GM19025 (cell line): Measurements from ENCODE around the gene ARHGEF16.

ENCODE experiments used
- ATAC-seq: cut with Tn5 transposase; IDR thresholded peaks from one replicate; pipeline ENCODE4 v1.9.1; 2021; ENCODE audit warnings: mild to moderate bottlenecking, low read depth, moderate library complexity; ENCODE audit not compliant: unreplicated experiment

Gene ARHGEF16

DNA sequence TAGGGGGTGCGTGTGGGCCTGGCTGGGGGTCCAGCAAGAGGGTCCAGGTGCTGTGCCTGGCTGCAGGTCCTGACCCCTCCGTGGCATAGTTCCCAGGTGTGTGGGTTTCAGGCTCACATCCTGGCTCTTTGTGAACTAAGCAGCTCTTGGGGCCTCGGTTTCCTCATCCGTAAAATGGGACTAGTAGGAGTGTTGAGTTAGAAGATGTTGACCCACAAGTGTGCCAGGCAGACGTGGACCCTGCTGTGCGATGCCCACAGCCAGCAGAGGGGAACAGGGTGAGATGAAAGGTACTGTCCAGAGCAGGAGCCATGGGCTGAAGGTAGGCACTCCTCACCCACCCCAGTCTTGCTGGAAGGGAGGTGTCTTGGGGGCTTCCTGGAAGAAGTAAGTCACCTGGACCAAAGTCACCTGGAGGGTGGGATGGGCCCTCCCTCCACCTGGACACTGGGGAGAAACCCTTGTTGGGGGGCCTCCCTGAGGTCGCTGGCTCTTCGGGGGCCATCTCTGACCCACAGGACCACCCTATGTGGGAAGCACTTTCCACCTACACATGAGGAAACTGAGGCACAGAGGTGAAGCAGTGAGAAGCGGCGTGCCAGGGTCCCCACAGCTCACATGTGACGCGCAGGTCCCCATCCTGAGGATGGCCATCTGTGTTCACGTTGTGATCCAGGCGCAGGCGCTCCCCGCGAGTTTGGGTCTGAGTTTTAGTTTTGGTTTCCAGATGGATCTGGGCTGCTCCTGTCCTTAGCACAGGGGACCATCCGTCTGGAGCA is 1.4 kb downstream of the ARHGEF16 start:
- ATAC-seq = no peak

GRCh38 chr1:3456449-3456963 is 2.0 kb downstream of the ARHGEF16 start:
- ATAC-seq = no peak

DNA sequence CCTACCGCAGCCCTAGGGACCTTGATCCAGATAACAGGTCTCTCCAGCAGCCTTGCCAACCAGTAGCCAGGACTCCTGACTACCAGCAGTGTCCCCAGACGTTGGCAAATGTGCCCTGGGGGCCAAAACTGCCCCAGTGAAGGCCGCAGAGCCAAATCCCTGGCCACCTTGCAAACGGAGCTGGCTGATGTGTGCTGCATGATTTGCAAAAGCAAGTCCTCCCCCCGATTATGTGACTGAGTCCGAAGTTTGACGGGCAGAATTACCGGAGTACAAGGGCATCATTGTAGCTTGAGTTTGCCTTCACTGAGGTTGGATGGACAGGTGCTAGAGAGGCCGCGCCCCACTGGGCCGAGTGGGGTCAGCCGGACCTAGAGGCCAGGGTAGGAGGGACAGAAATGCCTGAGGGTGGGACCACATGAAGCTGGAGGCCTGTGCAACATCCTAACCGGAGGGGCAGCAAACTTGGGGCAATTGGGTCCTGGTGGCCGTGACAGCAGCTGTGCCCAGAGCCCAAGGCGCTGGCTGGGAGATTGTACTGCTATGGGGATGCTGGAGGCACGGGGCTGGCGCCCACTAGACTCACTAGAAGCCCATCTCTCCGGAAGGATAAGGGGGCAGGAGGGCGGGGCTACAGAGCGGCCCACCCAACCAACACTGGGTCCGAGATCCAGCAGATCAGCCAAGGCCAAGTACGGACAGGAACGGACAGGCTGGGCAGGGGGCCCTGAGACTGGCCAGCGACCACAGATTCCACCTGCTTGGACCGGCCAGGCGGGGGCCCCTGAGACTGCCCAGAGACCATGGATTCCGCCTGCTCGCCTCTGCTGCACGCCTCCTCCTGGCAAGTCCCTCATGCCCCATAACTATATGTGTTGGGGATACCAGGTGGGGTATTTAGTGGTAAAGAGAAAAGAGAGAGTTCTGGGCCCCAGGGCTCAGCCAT is 2.8 kb downstream of the ARHGEF16 start:
- no peak for ATAC-seq

- no peak for ATAC-seq
These were observed 3.7 kb downstream of the ARHGEF16 start for GRCh38 chr1:3457910-3458883.

DNA sequence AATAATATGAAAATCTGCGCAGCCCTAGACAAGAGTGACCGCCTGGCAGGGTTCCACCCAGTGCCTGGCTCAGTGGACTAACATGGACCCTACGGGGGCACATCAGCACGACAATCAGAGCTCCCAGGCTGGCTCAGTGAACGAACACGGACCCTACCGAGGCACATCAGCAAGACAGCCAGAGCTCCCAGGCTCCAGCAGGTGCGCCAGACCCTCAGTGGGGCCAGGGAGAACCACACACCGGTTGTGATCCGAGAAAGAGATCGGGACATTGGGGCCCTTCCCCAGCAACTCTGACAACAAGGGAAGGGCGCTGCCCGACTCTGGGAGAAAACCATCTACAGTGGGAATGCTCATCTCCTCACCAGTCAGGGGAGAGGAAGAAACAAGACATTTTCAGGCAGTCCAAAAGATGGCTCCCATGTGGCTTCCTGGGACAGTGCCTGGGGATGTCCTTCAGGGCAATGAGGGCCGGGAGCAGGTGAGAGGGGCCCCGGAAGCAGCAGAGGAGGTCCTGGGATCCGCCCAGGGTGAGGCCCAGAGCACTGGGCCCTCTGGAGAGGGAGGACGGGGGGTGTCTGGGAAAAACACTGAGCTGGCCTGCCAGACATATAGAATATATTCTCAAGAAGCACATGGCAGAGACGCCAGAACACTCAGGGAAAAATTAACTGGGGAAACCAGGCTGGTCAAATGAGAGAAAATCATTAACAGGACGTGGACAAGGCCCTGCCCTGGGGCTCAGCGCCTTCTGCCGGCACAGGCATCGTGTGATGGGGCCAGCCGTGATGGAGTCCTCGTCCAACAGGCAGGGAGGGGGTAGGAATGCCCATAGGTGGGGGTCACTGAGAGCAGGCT is 4.8 kb downstream of the ARHGEF16 start:
- no peak for ATAC-seq

- ATAC-seq = no peak
These were observed 5.6 kb downstream of the ARHGEF16 start for GRCh38 chr1:3459940-3460671.

GRCh38 chr1:3460672-3461131 is 6.2 kb downstream of the ARHGEF16 start:
- ATAC-seq = no peak

DNA sequence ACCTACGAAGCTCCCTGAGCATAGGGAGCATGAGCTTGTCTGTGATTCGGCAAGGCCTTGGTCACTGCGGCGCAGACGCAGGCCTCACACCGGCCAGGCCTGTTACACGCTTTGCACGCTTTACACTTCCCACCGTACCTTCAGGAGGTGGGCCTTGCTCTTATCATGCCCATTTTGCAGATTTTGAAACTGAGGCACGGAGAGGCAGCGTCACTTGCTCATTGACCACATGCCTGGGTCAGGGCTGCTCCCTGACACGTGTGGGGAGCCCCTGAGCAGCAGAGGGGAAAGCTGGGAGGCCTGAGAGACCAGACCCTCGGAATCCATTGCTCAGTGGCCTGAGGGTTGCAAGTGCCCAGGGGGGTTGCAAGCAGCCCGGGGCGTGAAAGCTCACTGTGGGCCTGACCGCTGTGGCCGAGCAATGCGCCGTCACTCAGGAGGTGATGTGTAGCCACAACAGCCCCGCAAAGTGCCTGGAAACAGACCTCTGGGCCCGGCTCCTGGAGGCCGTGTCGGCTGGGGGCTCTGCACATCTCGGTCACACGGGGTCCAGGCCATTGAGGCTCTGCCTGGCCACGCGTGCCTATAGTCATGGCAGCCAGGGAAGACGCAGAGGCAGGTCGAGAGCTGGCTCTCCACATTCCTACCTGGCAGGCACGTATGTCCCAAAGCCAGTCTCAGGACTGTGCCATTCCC is 6.9 kb downstream of the ARHGEF16 start:
- no peak for ATAC-seq

GRCh38 chr1:3461934-3462275 is 7.4 kb downstream of the ARHGEF16 start:
- ATAC-seq = no peak

DNA sequence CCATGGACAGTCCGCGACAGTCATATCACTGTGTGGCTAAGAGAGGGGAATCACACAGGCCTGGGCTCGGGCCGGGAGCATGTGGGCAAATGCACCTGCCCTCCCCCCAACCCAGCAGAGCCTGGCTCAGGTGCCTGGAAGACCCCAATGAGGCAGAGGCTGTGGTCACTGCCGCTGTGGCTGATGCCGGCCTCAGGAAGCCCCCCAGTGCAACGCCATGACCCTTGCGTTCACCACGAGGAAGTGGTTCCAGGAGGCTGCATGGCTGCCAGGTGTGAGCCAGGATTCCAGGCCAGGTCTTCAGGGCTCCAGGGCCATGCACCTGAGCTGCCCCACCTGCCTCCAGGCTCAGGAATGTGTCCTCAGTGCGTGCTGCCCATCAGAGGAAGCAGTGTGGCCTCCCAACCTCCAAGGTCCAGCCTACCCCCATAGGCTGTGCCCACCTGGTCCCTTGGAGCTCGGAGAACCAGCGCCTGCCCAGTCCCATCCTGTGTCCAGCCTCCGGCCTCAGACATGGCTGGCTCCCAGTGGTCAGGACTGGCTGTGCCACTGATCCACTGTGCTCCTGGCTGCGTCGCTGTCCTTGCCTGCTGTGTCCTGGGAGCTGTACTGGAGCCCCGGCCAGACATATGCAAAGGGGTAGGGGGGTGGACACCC is 8.0 kb downstream of the ARHGEF16 start:
- ATAC-seq = no peak

GRCh38 chr1:3463013-3463385 is 8.5 kb downstream of the ARHGEF16 start:
- no peak for ATAC-seq

DNA sequence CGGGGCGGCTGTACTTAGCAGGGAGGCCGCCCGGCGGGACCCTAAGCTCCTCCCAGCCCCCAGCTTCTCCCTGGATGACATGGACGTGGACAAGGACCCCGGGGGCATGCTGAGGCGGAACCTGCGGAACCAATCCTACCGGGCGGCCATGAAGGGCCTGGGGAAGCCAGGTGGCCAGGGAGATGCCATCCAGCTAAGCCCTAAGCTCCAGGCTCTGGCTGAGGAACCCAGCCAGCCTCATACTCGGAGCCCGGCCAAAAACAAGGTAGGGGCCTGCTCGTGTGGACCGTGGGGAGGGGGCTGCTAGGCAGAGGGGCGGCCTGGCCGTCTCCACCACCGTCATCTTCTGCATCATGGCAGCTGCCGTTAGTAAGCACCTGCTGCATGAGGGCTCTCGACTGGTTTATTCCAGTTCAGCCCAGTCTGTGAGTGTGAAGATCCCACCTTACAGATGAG is 9.0 kb downstream of the ARHGEF16 start:
- ATAC-seq = no peak

DNA sequence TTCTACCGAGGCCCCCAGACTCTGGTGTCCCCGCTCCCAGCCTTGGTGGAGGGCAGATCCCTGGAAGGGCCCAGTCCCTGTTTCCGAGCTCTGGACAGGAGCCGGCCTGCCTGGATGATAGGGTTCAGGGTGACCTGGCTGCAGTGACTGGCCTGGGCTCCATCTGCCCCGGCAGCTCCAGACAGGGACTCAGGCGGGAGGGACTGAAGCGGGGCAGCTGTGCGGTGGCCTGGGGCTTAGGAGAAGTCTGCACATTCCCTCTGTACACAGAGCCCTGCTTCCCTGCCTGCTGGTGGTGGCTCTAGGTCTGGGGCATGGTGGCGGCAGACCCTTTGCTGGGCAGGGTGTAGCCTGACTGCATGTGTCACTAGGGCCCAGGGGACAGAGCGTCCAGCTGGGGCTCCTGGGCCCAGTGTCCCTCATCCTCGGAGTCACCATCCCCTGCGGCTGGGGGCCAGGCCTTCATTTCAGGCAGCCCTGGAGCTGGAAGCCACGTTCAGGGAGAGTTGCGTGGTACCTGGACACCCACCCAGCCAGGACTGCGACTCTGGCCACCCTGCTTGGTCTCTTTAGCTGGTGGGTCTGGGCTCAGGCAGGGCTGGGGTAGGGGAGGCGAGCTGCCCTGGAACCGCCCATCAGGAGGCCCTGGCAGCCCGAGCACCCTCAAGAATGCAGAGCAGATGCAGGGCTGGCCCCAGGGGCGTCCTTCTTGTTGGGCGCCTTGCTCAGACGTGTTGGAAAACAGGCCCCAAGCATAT is 9.6 kb downstream of the ARHGEF16 start:
- no peak for ATAC-seq

GRCh38 chr1:3464649-3465025 is 10.2 kb downstream of the ARHGEF16 start:
- ATAC-seq = no peak

DNA sequence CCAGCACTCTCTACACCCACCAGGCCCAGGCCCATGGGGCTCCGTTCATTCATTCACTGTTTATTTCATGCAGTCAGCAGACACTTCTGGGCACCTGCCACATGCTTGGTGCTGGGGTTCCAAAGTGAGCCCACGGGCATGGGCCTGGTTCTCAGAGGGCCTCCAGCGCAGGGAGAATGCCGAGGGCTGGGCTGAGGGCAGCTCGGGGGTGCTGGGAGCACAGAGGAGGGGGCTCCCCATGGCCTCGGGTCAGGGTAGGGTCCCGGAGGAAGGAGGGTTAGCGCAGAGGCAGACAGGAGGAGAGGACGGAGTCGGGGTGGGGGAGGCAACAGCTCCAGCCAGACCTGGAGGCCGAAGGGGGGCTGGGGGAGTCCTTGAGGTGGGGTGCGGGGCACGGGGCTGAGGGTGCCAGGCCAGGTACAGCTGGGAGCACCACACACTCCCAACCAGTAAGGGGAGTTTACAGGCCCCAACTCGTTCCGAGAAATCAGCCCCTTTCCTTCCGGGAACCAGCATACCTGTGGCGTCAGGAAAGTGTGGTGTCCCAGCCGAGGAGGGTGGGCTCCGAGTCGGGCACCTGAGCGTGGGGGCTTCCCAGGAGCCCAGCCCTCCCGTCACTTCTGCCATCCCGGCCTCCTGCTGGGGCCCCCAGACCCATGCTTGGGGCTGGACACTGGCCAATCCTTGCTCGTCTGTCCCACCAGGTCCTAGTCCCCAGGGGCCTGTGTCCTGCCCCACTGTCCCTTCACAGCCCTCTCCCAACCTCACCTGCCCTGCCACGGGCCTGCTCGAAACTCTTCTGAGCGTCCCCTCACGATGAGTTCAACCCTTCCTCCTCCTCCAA is 10.8 kb downstream of the ARHGEF16 start:
- no peak for ATAC-seq

DNA sequence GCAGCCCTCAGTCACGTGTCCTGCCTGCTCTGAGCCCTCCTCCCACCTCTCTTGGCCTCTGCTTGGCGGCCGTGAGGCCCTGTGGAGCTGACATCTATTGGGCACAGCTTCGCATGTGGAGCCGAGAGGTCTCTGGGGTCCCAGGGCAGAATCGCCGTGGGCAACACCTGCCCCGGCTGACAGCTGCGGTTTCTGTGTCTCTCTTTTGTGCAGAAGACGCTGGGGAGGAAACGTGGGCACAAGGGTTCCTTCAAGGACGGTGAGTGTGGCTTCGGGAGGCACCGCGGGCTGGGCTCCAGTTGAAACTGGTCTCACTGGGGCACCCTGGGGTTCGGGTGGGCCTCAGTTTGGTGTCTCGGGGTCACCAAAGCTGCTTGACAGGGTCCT is 11.5 kb downstream of the ARHGEF16 start:
- no peak for ATAC-seq
